Natural killer cell treated with Interleukin-12 subunit alpha and Interleukin-12 subunit beta and Interleukin-15 and Interleukin-18, amount 100 ng/mL, for 72 hours (primary cell): ENCODE data around the gene SNRNP25. TPM values are rescaled to one million over a fixed set of nuclear protein-coding genes. Genes with fewer than 3 reads are reported as not detected.
"Not testable (repeated sequence)": the region's sequence is repeated elsewhere in the genome, so short reads cannot be mapped to it uniquely, and the experiment has no call there.

Source experiments
- ATAC-seq, 2 donors: fragments of 150-1000 bp; cut with Tn5 transposase in 1 of 2; sonication (Bioruptor Pico), chemical (Tn5 transposase) in 1 of 2; 2 replicates each; pipeline ENCODE4 v1.10.0; 2021
- DNase-seq: peaks from one replicate; pipeline ENCODE4 v3.0.0; 2022; ENCODE audit warnings: low spot score
- H3K27ac Mint-ChIP-seq, 2 donors: 1 replicate in 1 of 2; 2 replicates in 1 of 2; pipeline ENCODE4 v1.8.0; 2022; ENCODE audit warnings: mixed read lengths in 2 of 2, mild to moderate bottlenecking in 1 of 2, moderate library complexity in 1 of 2
- H3K27me3 Mint-ChIP-seq, 2 donors: 1 replicate in 1 of 2; 2 replicates in 1 of 2; pipeline ENCODE4 v1.8.0; 2022; ENCODE audit warnings: mixed read lengths in 2 of 2
- H3K36me3 Mint-ChIP-seq: one replicate; pipeline ENCODE4 v1.8.0; 2022; ENCODE audit warnings: mixed read lengths
- H3K4me1 Mint-ChIP-seq, 2 donors: 1 replicate in 1 of 2; 2 replicates in 1 of 2; pipeline ENCODE4 v1.8.0; 2022; ENCODE audit warnings: low read depth in 2 of 2, mixed read lengths in 2 of 2, mild to moderate bottlenecking in 1 of 2
- H3K4me3 Mint-ChIP-seq: one replicate; pipeline ENCODE4 v1.8.0; 2022; ENCODE audit warnings: mixed read lengths
- H3K9me3 Mint-ChIP-seq: 2 replicates; pipeline ENCODE4 v1.8.0; 2022; ENCODE audit warnings: mixed read lengths
- total RNA-seq, 2 donors: library from RNA; stranded (reverse); gene quantifications; one replicate each; pipeline ENCODE4 v1.2.3, GENCODE V29; 2022

The SNRNP25 gene
- total RNA-seq, 2 donors from 2014 or later: 35.6 to 39.8 TPM

GRCh38 chr16:35678-36305 lies 17.8 kb upstream of the SNRNP25 start:
- Mint-ChIP-seq H3K27ac (no peak overlapping the region), H3K27me3 (no peaks in the 10 kb centered on the region), H3K4me1 (peaks cover 12% of the 10 kb centered on the region in 2 donors), H3K4me3 (no peak overlapping the region), H3K9me3 (no peaks in the 10 kb centered on the region), H3K36me3 (no peaks in the 10 kb centered on the region)
- ATAC-seq: no peak
- peak; percentile 22 for DNase-seq

DNA sequence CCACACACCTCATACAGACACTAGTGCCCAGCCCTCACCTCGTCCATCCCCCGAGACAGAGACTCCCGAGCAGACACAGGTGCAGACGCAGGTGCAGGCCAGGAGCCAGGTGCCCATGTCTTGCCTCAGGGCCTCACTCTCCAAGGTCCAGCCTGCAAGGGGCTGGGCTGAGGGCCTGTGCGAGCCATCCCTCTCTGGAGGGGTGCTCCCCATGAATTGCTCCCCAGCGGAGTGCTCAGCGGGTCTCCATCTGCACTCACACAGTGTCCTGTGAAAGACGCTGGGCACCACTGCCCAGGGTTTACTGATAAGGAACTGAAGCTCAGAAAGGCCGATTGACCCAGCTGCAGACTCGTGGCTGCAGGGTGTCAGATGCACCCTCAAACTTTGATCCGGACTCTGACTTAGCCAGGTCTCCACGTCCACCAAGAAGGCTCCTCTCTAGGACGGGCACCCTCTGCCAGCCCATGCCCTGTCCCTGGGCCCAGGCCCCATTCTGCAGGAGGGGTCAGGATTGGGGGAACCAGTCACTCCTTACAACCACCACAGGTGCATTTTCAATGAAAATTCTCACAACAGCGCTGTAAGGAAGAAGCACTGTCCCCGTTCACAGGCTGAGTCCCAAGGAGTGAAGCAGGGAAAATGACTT lies 17.2 kb upstream of the SNRNP25 start:
- peak; percentile 18 for DNase-seq
- H3K36me3 Mint-ChIP-seq: no peaks in the 10 kb centered on the region
- H3K27me3 Mint-ChIP-seq: no peaks in the 10 kb centered on the region
- no peaks in the 10 kb centered on the region for H3K9me3 Mint-ChIP-seq
- H3K27ac Mint-ChIP-seq: no peak overlapping the region
- ATAC-seq: no peak
- no peak overlapping the region for H3K4me3 Mint-ChIP-seq
- H3K4me1 Mint-ChIP-seq: peaks cover 12% of the 10 kb centered on the region in 2 donors

- Mint-ChIP-seq H3K9me3 (no peaks in the 10 kb centered on the region), H3K4me3 (no peak overlapping the region), H3K27ac (no peak overlapping the region), H3K4me1 (peaks cover 20 to 21% of the 10 kb centered on the region in 2 donors), H3K27me3 (no peaks in the 10 kb centered on the region), H3K36me3 (peaks cover 9% of the 10 kb centered on the region)
- ATAC-seq (no peak), DNase-seq (no peak)
Observed at GRCh38 chr16:37511-37910, 16.1 kb upstream of the SNRNP25 start.

GRCh38 chr16:38206-38605 lies 15.4 kb upstream of the SNRNP25 start:
- Mint-ChIP-seq H3K36me3 (peaks cover 16% of the 10 kb centered on the region), H3K4me1 (peaks cover 23 to 25% of the 10 kb centered on the region in 2 donors)
- not testable (repeated sequence) for H3K27me3 Mint-ChIP-seq, ATAC-seq, H3K27ac Mint-ChIP-seq, H3K9me3 Mint-ChIP-seq, H3K4me3 Mint-ChIP-seq
- DNase-seq: peak; percentile 12

GRCh38 chr16:38941-39892 lies 14.4 kb upstream of the SNRNP25 start:
- no peaks in the 10 kb centered on the region for H3K9me3 Mint-ChIP-seq
- peaks cover 24 to 25% of the 10 kb centered on the region in 2 donors for H3K4me1 Mint-ChIP-seq
- H3K27me3 Mint-ChIP-seq: no peaks in the 10 kb centered on the region
- ATAC-seq: peak; percentile 61 to 66
- H3K36me3 Mint-ChIP-seq: peaks cover 22% of the 10 kb centered on the region
- no peak overlapping the region for H3K27ac Mint-ChIP-seq
- DNase-seq: peak; percentile 40
- H3K4me3 Mint-ChIP-seq: no peak overlapping the region

DNA sequence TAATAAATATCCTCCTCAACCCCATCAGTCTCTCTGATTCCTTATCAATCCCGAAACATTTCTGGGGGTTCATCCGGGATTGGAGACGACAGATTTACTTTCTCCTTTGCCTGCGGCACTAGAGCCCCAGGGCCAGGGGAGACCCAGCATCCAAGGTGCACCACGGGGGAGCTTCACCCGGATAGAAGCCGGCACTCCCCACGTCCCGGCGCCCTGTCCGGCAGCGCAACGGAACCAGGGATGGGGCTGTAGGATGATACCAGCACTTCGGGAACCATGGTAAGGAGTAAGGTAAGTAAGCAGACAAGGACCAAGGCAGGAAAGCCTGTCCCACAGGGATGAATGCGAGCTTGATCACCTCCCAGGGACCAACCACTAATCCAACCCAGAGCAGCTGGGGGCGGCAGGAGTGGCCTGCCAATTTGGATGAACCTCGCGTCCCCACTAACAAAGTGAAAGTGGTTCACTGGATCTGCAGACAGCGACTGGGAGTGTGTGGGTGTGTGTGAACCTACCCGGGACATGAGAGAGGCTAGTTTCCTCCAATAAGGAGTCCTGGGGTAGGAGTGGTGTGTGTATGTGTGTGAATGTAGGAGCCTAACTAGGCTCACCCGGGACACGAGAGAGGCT lies 12.1 kb upstream of the SNRNP25 start:
- Mint-ChIP-seq H3K4me1 (peaks cover 17 to 20% of the 10 kb centered on the region in 2 donors), H3K27me3 (no peaks in the 10 kb centered on the region), H3K36me3 (peaks cover 28% of the 10 kb centered on the region), H3K9me3 (no peaks in the 10 kb centered on the region), H3K4me3 (no peak overlapping the region), H3K27ac (no peak overlapping the region)
- DNase-seq (peak; percentile 45), ATAC-seq (no peak)

GRCh38 chr16:42069-42457 lies 11.6 kb upstream of the SNRNP25 start:
- peaks cover 28% of the 10 kb centered on the region for H3K36me3 Mint-ChIP-seq

DNA sequence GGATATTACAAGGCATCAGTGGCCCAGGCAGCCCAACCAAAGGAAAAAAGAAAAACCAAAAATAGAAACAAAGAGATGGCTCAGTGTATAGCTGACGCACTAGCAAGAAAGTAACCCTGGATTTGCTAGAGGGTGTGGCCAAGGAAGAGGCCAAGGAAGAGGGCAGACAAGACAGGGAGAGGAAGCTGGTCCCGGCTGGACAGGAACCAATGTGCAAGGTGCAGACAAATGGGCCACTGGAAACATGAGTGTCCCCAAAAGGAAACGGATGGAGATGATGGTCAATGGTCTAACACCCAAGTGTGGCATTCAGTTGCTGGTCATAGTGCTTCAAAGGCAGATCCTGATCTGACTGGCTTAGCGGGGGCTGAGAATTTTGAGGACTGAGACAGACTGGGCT lies 10.9 kb upstream of the SNRNP25 start:
- ATAC-seq (no peak), DNase-seq (peak; percentile 15)
- Mint-ChIP-seq H3K4me1 (peaks cover 17 to 20% of the 10 kb centered on the region in 2 donors), H3K27me3 (no peaks in the 10 kb centered on the region), H3K4me3 (no peak overlapping the region), H3K27ac (no peak overlapping the region), H3K36me3 (peaks cover 28% of the 10 kb centered on the region), H3K9me3 (no peaks in the 10 kb centered on the region)

More at GRCh38 chr16:42069-42457, 11.6 kb upstream of the SNRNP25 start:
- H3K4me3 Mint-ChIP-seq: no peak overlapping the region
- no peaks in the 10 kb centered on the region for H3K9me3 Mint-ChIP-seq
- H3K27me3 Mint-ChIP-seq: no peaks in the 10 kb centered on the region
- no peak overlapping the region for H3K27ac Mint-ChIP-seq
- no peak for ATAC-seq
- peak; percentile 0 for DNase-seq
- peaks cover 17 to 20% of the 10 kb centered on the region in 2 donors for H3K4me1 Mint-ChIP-seq

GRCh38 chr16:43294-43693 lies 10.3 kb upstream of the SNRNP25 start:
- Mint-ChIP-seq H3K9me3 (no peaks in the 10 kb centered on the region), H3K27me3 (no peaks in the 10 kb centered on the region), H3K27ac (no peak overlapping the region), H3K4me1 (peaks cover 17 to 20% of the 10 kb centered on the region in 2 donors), H3K36me3 (peaks cover 28% of the 10 kb centered on the region), H3K4me3 (no peak overlapping the region)
- DNase-seq (no peak), ATAC-seq (no peak)

- no peak overlapping the region for H3K4me3 Mint-ChIP-seq
- H3K36me3 Mint-ChIP-seq: peaks cover 28% of the 10 kb centered on the region
Observed at GRCh38 chr16:44655-45054, 9.0 kb upstream of the SNRNP25 start.

DNA sequence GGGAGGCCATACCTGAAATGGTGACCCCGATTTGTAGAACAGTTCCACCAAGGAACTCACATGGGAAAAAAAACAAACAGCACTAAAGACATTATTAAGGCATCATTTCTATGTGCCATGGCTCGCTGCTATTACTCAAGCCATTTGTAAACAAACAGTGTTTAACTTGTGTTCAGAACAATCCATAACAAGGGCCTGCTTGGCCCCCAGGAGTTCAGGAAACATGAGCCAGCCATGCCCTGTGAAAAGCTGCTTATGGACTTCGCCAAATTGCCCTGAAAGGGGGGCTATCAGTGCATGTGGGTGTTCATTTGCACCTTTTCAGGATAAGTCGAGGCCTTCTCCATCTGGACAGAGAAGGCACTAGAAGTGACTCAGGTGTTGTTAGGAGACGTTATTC lies 8.2 kb upstream of the SNRNP25 start:
- peaks cover 33% of the 10 kb centered on the region for H3K36me3 Mint-ChIP-seq
- H3K4me3 Mint-ChIP-seq: no peak overlapping the region

More at GRCh38 chr16:44655-45054, 9.0 kb upstream of the SNRNP25 start:
- peak; percentile 16 for DNase-seq
- no peak overlapping the region for H3K27ac Mint-ChIP-seq
- H3K27me3 Mint-ChIP-seq: no peaks in the 10 kb centered on the region
- ATAC-seq: no peak
- H3K9me3 Mint-ChIP-seq: no peaks in the 10 kb centered on the region
- peaks cover 12 to 13% of the 10 kb centered on the region in 2 donors for H3K4me1 Mint-ChIP-seq

DNA sequence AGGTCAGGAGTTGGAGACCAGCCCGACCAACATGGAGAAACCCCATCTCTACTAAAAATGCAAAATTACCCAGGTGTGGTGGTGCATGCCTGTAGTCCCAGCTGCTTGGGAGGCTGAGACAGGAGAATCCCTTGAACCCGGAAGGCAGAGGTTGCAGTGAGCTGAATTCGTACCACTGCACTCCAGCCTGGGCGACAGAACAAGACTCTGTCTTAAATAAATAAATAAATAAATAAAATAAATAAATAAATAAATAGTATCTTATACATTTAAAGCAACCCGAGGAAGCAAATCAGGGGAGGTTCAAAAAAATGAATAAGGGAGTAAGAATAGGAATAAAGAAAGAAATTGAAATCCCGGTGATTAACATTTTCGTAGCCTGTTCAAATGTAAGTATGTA lies 7.1 kb upstream of the SNRNP25 start:
- not testable (repeated sequence) for H3K27me3 Mint-ChIP-seq, ATAC-seq, H3K4me3 Mint-ChIP-seq, H3K9me3 Mint-ChIP-seq, H3K27ac Mint-ChIP-seq
- Mint-ChIP-seq H3K4me1 (peaks cover 22 to 24% of the 10 kb centered on the region in 2 donors), H3K36me3 (peaks cover 41% of the 10 kb centered on the region)
- peak; percentile 25 for DNase-seq

More for the DNA sequence above, 8.2 kb upstream of the SNRNP25 start:
- DNase-seq: peak; percentile 15
- Mint-ChIP-seq H3K27ac (no peak overlapping the region), H3K4me1 (peaks cover 13 to 16% of the 10 kb centered on the region in 2 donors), H3K27me3 (no peaks in the 10 kb centered on the region), H3K9me3 (no peaks in the 10 kb centered on the region)
- ATAC-seq: no peak

DNA sequence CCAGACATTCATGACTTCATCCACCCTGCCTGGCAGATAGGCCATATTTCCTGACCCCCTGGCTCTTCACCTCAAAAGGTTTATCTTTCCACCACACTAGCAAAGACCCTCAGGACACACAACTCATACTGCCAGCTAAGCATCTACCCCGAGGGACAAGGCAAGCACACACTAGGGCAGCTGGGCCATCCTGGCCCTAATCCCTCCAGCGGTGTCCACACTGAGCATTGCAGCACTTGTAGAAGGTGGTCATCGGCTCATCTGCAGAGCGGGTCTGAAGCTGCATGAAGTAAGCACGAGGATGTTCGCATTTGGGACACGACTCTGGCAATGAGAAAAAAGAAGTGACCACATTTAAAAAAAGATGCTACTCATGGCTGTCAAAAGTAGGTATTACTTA lies 6.4 kb upstream of the SNRNP25 start:
- Mint-ChIP-seq H3K36me3 (peaks cover 34% of the 10 kb centered on the region), H3K27ac (no peak overlapping the region), H3K27me3 (no peaks in the 10 kb centered on the region), H3K9me3 (no peaks in the 10 kb centered on the region), H3K4me1 (peaks cover 18 to 19% of the 10 kb centered on the region in 2 donors), H3K4me3 (no peak overlapping the region)
- DNase-seq (peak; percentile 20), ATAC-seq (no peak)
